HCT116 (cell line): ENCODE measurements around the gene FSD1. TPM values are rescaled to one million over a fixed set of nuclear protein-coding genes. Genes with fewer than 3 reads are reported as not detected.

Source experiments
- ATAC-seq: fragments of 200-7000 bp; cut with Tn5 transposase; 2 replicates; pipeline ENCODE4 v1.9.1; 2020; ENCODE audit warnings: mild to moderate bottlenecking, moderate library complexity
- BruUV-seq: library from RNA; stranded (reverse); fragments of 400-500 nt; replicated peaks from 2 replicates; lab custom pipeline; 2021; lab: Mats Ljungman, UMichigan
- CTCF ChIA-PET: fragments of 300-600 bp; sonication (Branson Sonifier 250); formaldehyde crosslinking; loops from one replicate; lab custom pipeline; 2021; ENCODE audit warnings: antibody characterized with exemption; lab: Charles Lee
- POLR2A ChIA-PET: fragments of 300-600, 350-600 bp; sonication (Branson Sonifier 250); formaldehyde crosslinking; loops from one replicate; lab custom pipeline; 2021; ENCODE audit warnings: antibody characterized with exemption; lab: Charles Lee
- RAD21 ChIA-PET, 2 experiments: fragments of 300-600 bp; sonication (Branson Sonifier 250); formaldehyde crosslinking; loops; one replicate each; lab custom pipeline; 2023; ENCODE audit warnings: low total read pairs in 2 of 2; ENCODE audit not compliant: uncharacterized antibody in 2 of 2, unreplicated experiment in 2 of 2, low non-redundant PET in 1 of 2; lab: Charles Lee
- DNase-seq: peaks from one replicate; pipeline ENCODE4 v3.0.0-alpha.2; 2010; ENCODE audit warnings: low read depth, low spot score
- H2AFZ ChIP-seq: fragments of 200-600 bp; shearing (Covaris generic), sonication (generic); 2 replicates; pipeline ENCODE4 v1.6.1; 2017; ENCODE audit warnings: low read depth, mixed run types, mixed read lengths, antibody characterized with exemption, low read length; ENCODE audit not compliant: poor library complexity, severe bottlenecking
- H3K27ac ChIP-seq: 2 replicates; pipeline ENCODE4 v1.5.1; 2012; ENCODE audit warnings: low read depth, low read length
- H3K27me3 ChIP-seq: fragments of 200-600 bp; sonication (generic); 2 replicates; pipeline ENCODE4 v1.6.1; 2016; ENCODE audit warnings: mixed run types, low read length, mixed read lengths; ENCODE audit not compliant: insufficient read depth
- H3K36me3 ChIP-seq, 2 experiments: fragments of 200-500 bp in 1 of 2; fragments of 200-600 bp in 1 of 2; sonication (Bioruptor generic) in 1 of 2; sonication (generic) in 1 of 2; 2 replicates each; pipeline versions ENCODE4 v1.5.1 to v1.6.1; 2014 to 2016; ENCODE audit warnings: low read length in 2 of 2, inconsistent platforms in 1 of 2, mixed read lengths in 1 of 2, mixed run types in 1 of 2; ENCODE audit not compliant: insufficient read depth in 2 of 2, control insufficient read depth in 1 of 2
- H3K4me1 ChIP-seq, 2 experiments: fragments of 200-600 bp in 1 of 2; sonication (generic) in 1 of 2; 2 replicates each; pipeline versions ENCODE4 v1.5.1 to v1.6.1; 2012 to 2017; ENCODE audit warnings: low read length in 2 of 2, inconsistent platforms in 1 of 2, mild to moderate bottlenecking in 1 of 2, mixed read lengths in 1 of 2, mixed run types in 1 of 2, moderate library complexity in 1 of 2; ENCODE audit not compliant: insufficient read depth in 2 of 2, control insufficient read depth in 1 of 2
- H3K4me2 ChIP-seq: fragments of 200-600 bp; sonication (generic); 2 replicates; pipeline ENCODE4 v1.6.1; 2017; ENCODE audit warnings: mixed run types, low read length, mixed read lengths
- H3K4me3 ChIP-seq, 2 experiments: fragments of 200-600 bp in 1 of 2; sonication (generic) in 1 of 2; replicated peaks in 1 of 2; 2 replicates each; pipeline ENCODE4 v1.5.1; 2011 to 2016; ENCODE audit warnings: low read length in 2 of 2, control low read depth in 1 of 2, low read depth in 1 of 2, mild to moderate bottlenecking in 1 of 2, mixed read lengths in 1 of 2, mixed run types in 1 of 2
- H3K79me2 ChIP-seq: fragments of 200-600 bp; sonication (generic); 2 replicates; pipeline ENCODE4 v1.6.1; 2017; ENCODE audit warnings: mild to moderate bottlenecking, mixed run types, low read length, moderate library complexity, mixed read lengths; ENCODE audit not compliant: insufficient read depth
- H3K9ac ChIP-seq: fragments of 200-600 bp; sonication (generic); 2 replicates; pipeline ENCODE4 v1.6.1; 2016; ENCODE audit warnings: low read length, mixed read lengths
- H3K9me2 ChIP-seq: fragments of 200-600 bp; sonication (generic), shearing (Covaris generic); 2 replicates; pipeline ENCODE4 v1.6.1; 2017; ENCODE audit warnings: mixed run types, mild to moderate bottlenecking, moderate library complexity; ENCODE audit not compliant: insufficient read depth
- H3K9me3 ChIP-seq, 2 experiments: fragments of 200-500 bp in 1 of 2; fragments of 200-600 bp in 1 of 2; sonication (Bioruptor generic) in 1 of 2; sonication (generic) in 1 of 2; 2 replicates each; pipeline ENCODE4 v1.6.1; 2014 to 2017; ENCODE audit warnings: low read length in 2 of 2, mixed read lengths in 2 of 2, inconsistent platforms in 1 of 2, low read depth in 1 of 2, mild to moderate bottlenecking in 1 of 2, mixed run types in 1 of 2, moderate library complexity in 1 of 2; ENCODE audit not compliant: control insufficient read depth in 1 of 2, insufficient read depth in 1 of 2
- H4K20me1 ChIP-seq: fragments of 200-600 bp; sonication (generic), shearing (Covaris generic); 2 replicates; pipeline ENCODE4 v1.6.1; 2017; ENCODE audit warnings: mixed run types, mild to moderate bottlenecking, moderate library complexity; ENCODE audit not compliant: insufficient read depth
- CEBPB ChIP-seq: IDR thresholded peaks from 2 replicates; pipeline ENCODE4 v1.6.1; 2012; ENCODE audit warnings: low read depth
- EGR1 ChIP-seq: IDR thresholded peaks from 2 replicates; pipeline ENCODE4 v1.6.1; 2012; ENCODE audit warnings: low read depth
- EZH2 ChIP-seq: fragments of 200-600 bp; sonication (generic); IDR thresholded peaks from 2 replicates; pipeline ENCODE4 v1.6.1; 2017; ENCODE audit warnings: antibody characterized with exemption, mixed run types
- EZH2phosphoT487 ChIP-seq: fragments of 200-600 bp; IDR thresholded peaks from 2 replicates; pipeline ENCODE4 v1.6.1; 2018; ENCODE audit warnings: antibody characterized with exemption, borderline replicate concordance
- JUND ChIP-seq: IDR thresholded peaks from 2 replicates; pipeline ENCODE4 v1.6.1; 2012
- MAX ChIP-seq: IDR thresholded peaks from 2 replicates; pipeline ENCODE4 v1.6.1; 2012
- POLR2A ChIP-seq: IDR thresholded peaks from 2 replicates; pipeline ENCODE4 v1.7.0; 2011; ENCODE audit warnings: borderline replicate concordance; ENCODE audit not compliant: insufficient read depth, insufficient read length; ENCODE audit errors: extremely low read depth
- POLR2AphosphoS5 ChIP-seq: IDR thresholded peaks from 2 replicates; pipeline ENCODE4 v1.6.1; 2011; ENCODE audit warnings: mild to moderate bottlenecking, low read depth, low read length, moderate library complexity
- RAD21 ChIP-seq: IDR thresholded peaks from 2 replicates; pipeline ENCODE4 v1.6.1; 2012; ENCODE audit warnings: low read depth, mild to moderate bottlenecking
- SP1 ChIP-seq: IDR thresholded peaks from 2 replicates; pipeline ENCODE4 v1.6.1; 2012; ENCODE audit warnings: low read depth
- SRF ChIP-seq: IDR thresholded peaks from 2 replicates; pipeline ENCODE4 v1.6.1; 2012; ENCODE audit warnings: low read depth
- TCF7L2 ChIP-seq: IDR thresholded peaks from 2 replicates; pipeline ENCODE4 v1.7.0; 2011; ENCODE audit warnings: borderline replicate concordance, inconsistent platforms; ENCODE audit not compliant: insufficient read depth, insufficient read length; ENCODE audit errors: extremely low read depth
- ZNF274 ChIP-seq: fragments of 200-500 bp; sonication (Bioruptor generic); IDR thresholded peaks from 2 replicates; pipeline ENCODE4 v1.6.1; 2014; ENCODE audit warnings: mild to moderate bottlenecking, low read depth, low read length, inconsistent platforms
- intact Hi-C: fragments of 100-400 bp; cut with micrococcal nuclease; formaldehyde crosslinking; loops from 2 replicates; pipeline ENCODE4 v1.10.0; 2022
- total RNA-seq: library from RNA; stranded (reverse); gene quantifications from one replicate; pipeline ENCODE4 v1.2.1, GENCODE V29; 2021; ENCODE audit not compliant: unreplicated experiment
- TF ChIP-seq, protein P1 (sequence below): IDR thresholded peaks from 2 replicates; pipeline ENCODE4 v1.6.1; 2011; ENCODE audit warnings: mild to moderate bottlenecking, low read length, moderate library complexity; ENCODE audit not compliant: insufficient replicate concordance; ENCODE audit errors: extremely low read depth

FSD1 gene
- total RNA-seq, 1 experiment from 2014 or later: 20.1 TPM

DNA sequence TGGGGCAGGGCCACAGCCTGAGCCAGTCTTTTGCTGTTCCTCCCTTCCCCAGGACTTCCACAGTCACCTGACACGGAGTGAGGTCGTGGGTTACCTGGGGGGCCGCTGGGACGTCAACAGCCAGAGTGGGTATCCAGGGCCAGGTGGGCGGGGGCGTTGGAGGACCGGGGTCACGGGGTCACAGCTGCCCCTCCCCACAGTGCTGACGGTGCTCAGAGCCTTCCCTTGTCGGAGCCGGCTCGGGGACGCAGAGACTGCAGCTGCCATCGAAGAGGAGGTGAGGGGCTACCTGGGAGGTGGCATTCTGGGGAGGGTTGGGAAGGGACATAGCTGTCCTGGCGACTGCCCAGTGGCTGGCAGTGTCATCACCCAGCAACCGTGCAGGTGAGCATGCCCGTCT is 50.5 kb downstream of the FSD1 start:
- ChIA-PET CTCF (interaction anchor here (1.1 kb wide), 1 partner anchor 88 kb away, joined by 4 read pairs; no protein-coding TSS in a partner anchor), RAD21 (no interaction called here), POLR2A (interaction anchor here (0.6 kb wide), 1 partner anchor 108 kb away, joined by 3 read pairs; the partner anchor contains the start of gene YJU2)
- Histone ChIP-seq H3K27me3 (no peaks in the 10 kb centered on the region), H3K9ac (no peak overlapping the region), H3K27ac (no peak overlapping the region), H3K4me1 (no peaks in the 10 kb centered on the region), H3K4me3 (no peak overlapping the region), H4K20me1 (no peaks in the 10 kb centered on the region), H3K9me2 (no peaks in the 10 kb centered on the region), H3K4me2 (no peak overlapping the region), H3K36me3 (peaks cover 3 to 4% of the 10 kb centered on the region in 2 experiments; a peak in 2 of 4 replicates), H3K9me3 (no peaks in the 10 kb centered on the region), H3K79me2 (no peaks in the 10 kb centered on the region), H2AFZ (no peak overlapping the region)
- no peak for ATAC-seq
- no TSS peak for BruUV-seq
- no peak for TF ChIP-seq SP1
- no peak for TF ChIP-seq EZH2
- TF ChIP-seq SRF: no peak
- no peak for DNase-seq
- intact Hi-C loops: no loop called here

- Histone ChIP-seq H3K9me2 (no peaks in the 10 kb centered on the region), H3K9ac (no peak overlapping the region)
Observed at GRCh38 chr19:4357095-4357797, 52.8 kb downstream of the FSD1 start.

More at GRCh38 chr19:4357095-4357797, 52.8 kb downstream of the FSD1 start:
- TF ChIP-seq POLR2AphosphoS5 (no peak), MAX (no peak), SP1 (no peak), TCF7L2 (no peak), ZNF274 (no peak), CEBPB (no peak), RAD21 (no peak), EZH2phosphoT487 (no peak), POLR2A (no peak), JUND (no peak), SRF (no peak), EGR1 (no peak)
- TF ChIP-seq, protein P1, sequence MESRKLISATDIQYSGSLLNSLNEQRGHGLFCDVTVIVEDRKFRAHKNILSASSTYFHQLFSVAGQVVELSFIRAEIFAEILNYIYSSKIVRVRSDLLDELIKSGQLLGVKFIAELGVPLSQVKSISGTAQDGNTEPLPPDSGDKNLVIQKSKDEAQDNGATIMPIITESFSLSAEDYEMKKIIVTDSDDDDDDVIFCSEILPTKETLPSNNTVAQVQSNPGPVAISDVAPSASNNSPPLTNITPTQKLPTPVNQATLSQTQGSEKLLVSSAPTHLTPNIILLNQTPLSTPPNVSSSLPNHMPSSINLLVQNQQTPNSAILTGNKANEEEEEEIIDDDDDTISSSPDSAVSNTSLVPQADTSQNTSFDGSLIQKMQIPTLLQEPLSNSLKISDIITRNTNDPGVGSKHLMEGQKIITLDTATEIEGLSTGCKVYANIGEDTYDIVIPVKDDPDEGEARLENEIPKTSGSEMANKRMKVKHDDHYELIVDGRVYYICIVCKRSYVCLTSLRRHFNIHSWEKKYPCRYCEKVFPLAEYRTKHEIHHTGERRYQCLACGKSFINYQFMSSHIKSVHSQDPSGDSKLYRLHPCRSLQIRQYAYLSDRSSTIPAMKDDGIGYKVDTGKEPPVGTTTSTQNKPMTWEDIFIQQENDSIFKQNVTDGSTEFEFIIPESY: no peak
- TF ChIP-seq, all 23 proteins: peak for 0
- H3K36me3 ChIP-seq: peaks cover 7 to 11% of the 10 kb centered on the region in 2 experiments
- no peak overlapping the region for H3K27ac ChIP-seq
- no peak overlapping the region for H2AFZ ChIP-seq
- ATAC-seq (no peak), DNase-seq (no peak)
- ChIA-PET CTCF (interaction anchor here (1.0 to 2.2 kb wide), 3 partner anchors 45 to 90 kb away, joined by 3 to 8 read pairs (median 5); partner anchors contain the start of gene CHAF1A), RAD21 (no interaction called here), POLR2A (no interaction called here)
- no peak overlapping the region for H3K4me2 ChIP-seq
- no peaks in the 10 kb centered on the region for H3K27me3 ChIP-seq
- BruUV-seq: no TSS peak
- peaks cover 6 to 15% of the 10 kb centered on the region in 2 experiments; a peak in 3 of 4 replicates for H3K4me1 ChIP-seq
- intact Hi-C loops: no loop called here
- H3K9me3 ChIP-seq: no peaks in the 10 kb centered on the region
- no peaks in the 10 kb centered on the region for H4K20me1 ChIP-seq
- no peaks in the 10 kb centered on the region for H3K79me2 ChIP-seq
- H3K4me3 ChIP-seq: no peak overlapping the region
